Measurements from ENCODE around the gene TGFB1I1. TPM values are rescaled to one million over a fixed set of nuclear protein-coding genes. Genes with fewer than 3 reads are reported as not detected.
"Not testable (repeated sequence)": the region's sequence is repeated elsewhere in the genome, so short reads cannot be mapped to it uniquely, and the experiment has no call there.

TGFB1I1 gene
- polyA plus RNA-seq, 1 donor from 2014 or later, result 0.38 TPM

DNA sequence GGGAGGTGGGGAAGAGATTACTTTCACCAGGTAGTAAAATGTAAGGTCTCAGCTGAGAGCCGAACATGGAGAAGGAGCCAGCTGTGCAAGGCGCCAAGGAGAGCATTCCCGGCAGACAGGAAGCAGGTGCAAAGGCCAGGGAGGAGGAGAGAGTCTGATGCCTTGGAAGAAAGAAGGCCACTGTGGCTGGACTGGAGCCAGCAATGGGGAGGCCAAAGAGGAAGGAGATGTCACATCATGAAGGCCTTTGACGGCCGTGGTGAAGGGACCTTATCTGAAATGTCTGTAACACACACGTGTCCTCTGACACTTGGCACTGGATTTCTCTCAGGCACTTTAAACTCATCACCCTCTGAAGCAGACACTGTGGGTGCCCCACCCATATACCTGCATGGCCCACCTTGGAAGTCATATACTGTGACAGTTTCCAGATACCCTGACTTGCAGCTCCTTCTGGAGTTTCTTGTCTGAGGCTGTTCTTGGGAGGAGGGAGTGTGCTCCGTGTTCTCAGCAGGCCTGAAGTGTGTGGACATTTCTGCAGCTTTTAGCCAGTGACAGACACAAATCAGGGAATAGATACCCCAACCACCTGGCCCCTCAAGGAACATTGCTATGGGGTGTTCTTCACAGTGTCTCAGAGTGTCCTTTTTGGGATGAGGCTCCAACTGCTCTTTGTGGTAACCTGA lies 9.0 kb downstream of the TGFB1I1 start:
- H2AFZ ChIP-seq (ENCODE audit: low read depth, low read length), result no peak overlapping the region
- no peaks in the 10 kb centered on the region for H3K9me2 ChIP-seq (ENCODE audit: insufficient read depth, low read length)
- H4K20me1 ChIP-seq (ENCODE audit: insufficient read depth), result no peaks in the 10 kb centered on the region
- TF ChIP-seq, protein P1, sequence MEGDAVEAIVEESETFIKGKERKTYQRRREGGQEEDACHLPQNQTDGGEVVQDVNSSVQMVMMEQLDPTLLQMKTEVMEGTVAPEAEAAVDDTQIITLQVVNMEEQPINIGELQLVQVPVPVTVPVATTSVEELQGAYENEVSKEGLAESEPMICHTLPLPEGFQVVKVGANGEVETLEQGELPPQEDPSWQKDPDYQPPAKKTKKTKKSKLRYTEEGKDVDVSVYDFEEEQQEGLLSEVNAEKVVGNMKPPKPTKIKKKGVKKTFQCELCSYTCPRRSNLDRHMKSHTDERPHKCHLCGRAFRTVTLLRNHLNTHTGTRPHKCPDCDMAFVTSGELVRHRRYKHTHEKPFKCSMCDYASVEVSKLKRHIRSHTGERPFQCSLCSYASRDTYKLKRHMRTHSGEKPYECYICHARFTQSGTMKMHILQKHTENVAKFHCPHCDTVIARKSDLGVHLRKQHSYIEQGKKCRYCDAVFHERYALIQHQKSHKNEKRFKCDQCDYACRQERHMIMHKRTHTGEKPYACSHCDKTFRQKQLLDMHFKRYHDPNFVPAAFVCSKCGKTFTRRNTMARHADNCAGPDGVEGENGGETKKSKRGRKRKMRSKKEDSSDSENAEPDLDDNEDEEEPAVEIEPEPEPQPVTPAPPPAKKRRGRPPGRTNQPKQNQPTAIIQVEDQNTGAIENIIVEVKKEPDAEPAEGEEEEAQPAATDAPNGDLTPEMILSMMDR (IDR thresholded peaks at IDR 0.05; ENCODE audit: poor library complexity, severe bottlenecking), result no peak
- TF ChIP-seq MXI1 (conservative IDR thresholded peaks at IDR 0.05; ENCODE audit: poor library complexity, severe bottlenecking) (no peak), EP300 (conservative IDR thresholded peaks at IDR 0.05; ENCODE audit: poor library complexity, severe bottlenecking) (no peak), EZH2 (IDR thresholded peaks at IDR 0.05; ENCODE audit: borderline replicate concordance, insufficient read depth, low read length, poor library complexity, severe bottlenecking) (no peak)
- TF ChIP-seq, protein P2, sequence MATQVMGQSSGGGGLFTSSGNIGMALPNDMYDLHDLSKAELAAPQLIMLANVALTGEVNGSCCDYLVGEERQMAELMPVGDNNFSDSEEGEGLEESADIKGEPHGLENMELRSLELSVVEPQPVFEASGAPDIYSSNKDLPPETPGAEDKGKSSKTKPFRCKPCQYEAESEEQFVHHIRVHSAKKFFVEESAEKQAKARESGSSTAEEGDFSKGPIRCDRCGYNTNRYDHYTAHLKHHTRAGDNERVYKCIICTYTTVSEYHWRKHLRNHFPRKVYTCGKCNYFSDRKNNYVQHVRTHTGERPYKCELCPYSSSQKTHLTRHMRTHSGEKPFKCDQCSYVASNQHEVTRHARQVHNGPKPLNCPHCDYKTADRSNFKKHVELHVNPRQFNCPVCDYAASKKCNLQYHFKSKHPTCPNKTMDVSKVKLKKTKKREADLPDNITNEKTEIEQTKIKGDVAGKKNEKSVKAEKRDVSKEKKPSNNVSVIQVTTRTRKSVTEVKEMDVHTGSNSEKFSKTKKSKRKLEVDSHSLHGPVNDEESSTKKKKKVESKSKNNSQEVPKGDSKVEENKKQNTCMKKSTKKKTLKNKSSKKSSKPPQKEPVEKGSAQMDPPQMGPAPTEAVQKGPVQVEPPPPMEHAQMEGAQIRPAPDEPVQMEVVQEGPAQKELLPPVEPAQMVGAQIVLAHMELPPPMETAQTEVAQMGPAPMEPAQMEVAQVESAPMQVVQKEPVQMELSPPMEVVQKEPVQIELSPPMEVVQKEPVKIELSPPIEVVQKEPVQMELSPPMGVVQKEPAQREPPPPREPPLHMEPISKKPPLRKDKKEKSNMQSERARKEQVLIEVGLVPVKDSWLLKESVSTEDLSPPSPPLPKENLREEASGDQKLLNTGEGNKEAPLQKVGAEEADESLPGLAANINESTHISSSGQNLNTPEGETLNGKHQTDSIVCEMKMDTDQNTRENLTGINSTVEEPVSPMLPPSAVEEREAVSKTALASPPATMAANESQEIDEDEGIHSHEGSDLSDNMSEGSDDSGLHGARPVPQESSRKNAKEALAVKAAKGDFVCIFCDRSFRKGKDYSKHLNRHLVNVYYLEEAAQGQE (IDR thresholded peaks at IDR 0.05; ENCODE audit: borderline replicate concordance), result no peak
- H3K27me3 ChIP-seq (ENCODE audit: insufficient read depth, low read depth, low read length), result peaks cover 55% of the 10 kb centered on the region
- no peaks in the 10 kb centered on the region for H3F3A ChIP-seq (ENCODE audit: insufficient read depth, low read length, poor library complexity, severe bottlenecking)
- H3K4me2 ChIP-seq (ENCODE audit: low read length), result no peak overlapping the region
- H3K79me2 ChIP-seq (replicated peaks; ENCODE audit: insufficient read depth, low read length), result no peaks in the 10 kb centered on the region
- no peaks in the 10 kb centered on the region for H3K9me3 ChIP-seq (ENCODE audit: low read length)
- no peaks in the 10 kb centered on the region for H3K36me3 ChIP-seq (ENCODE audit: insufficient read depth, low read length)
- H3K9ac ChIP-seq (ENCODE audit: low read length), result no peak overlapping the region
- no peak overlapping the region for H3K4me3 ChIP-seq (ENCODE audit: low read length)
- H3K27ac ChIP-seq (ENCODE audit: low read length), result no peak overlapping the region

DNA sequence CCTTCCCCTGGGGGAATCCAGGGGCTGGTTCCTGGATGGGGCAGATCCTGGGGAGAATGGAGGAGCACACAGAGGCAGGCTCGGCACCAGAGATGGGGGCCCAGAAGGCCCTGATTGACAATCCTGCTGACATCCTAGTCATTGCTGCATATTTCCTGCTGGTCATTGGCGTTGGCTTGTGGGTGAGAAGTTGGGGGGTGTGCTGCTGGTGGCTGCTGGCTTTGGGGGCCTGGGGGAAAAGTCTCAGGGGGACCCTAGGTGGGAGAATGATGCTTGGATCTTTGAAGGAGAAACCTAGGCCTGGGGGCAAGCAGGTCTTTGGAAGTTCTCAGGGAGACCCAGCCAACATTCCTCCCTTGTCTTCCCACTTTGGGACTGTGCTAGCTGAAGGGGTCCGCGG lies 11.1 kb downstream of the TGFB1I1 start, which contains the start of gene SLC5A2:
TSS of gene SLC5A2 (plus strand) at position 43 of the 400 bp plus-strand sequence. CDS start at position 57, 14 bp downstream.
- H3K4me3 ChIP-seq (ENCODE audit: low read length), result no peak within 1 kb of the TSS
- TF ChIP-seq SMC3 (conservative IDR thresholded peaks at IDR 0.05; ENCODE audit: poor library complexity), result no peak
- TF ChIP-seq MXI1 (conservative IDR thresholded peaks at IDR 0.05; ENCODE audit: poor library complexity, severe bottlenecking), result no peak
- TF ChIP-seq POLR2AphosphoS5 (IDR thresholded peaks at IDR 0.05), result no peak
- no peak for TF ChIP-seq EZH2 (IDR thresholded peaks at IDR 0.05; ENCODE audit: borderline replicate concordance, insufficient read depth, low read length, poor library complexity, severe bottlenecking)
- no peak for TF ChIP-seq RAD21 (conservative IDR thresholded peaks at IDR 0.05)
- TF ChIP-seq, protein P2 (IDR thresholded peaks at IDR 0.05; ENCODE audit: borderline replicate concordance), result no peak
- TF ChIP-seq, protein P1 (IDR thresholded peaks at IDR 0.05; ENCODE audit: poor library complexity, severe bottlenecking), result no peak
- no peak for TF ChIP-seq EP300 (conservative IDR thresholded peaks at IDR 0.05; ENCODE audit: poor library complexity, severe bottlenecking)
- TF ChIP-seq TAF1 (IDR thresholded peaks at IDR 0.05; ENCODE audit: low read depth), result no peak
- peaks cover 56% of the 10 kb centered on the region for H3K27me3 ChIP-seq (ENCODE audit: insufficient read depth, low read depth, low read length)
- H3K27ac ChIP-seq (ENCODE audit: low read length), result no peak within 1 kb of the TSS
- no peak within 1 kb of the TSS for H2AFZ ChIP-seq (ENCODE audit: low read depth, low read length)
- H3K36me3 ChIP-seq (ENCODE audit: insufficient read depth, low read length), result no peaks in the 10 kb centered on the region
- no peaks in the 10 kb centered on the region for H3K9me2 ChIP-seq (ENCODE audit: insufficient read depth, low read length)
- H3K9ac ChIP-seq (ENCODE audit: low read length), result no peak within 1 kb of the TSS
- H3K9me3 ChIP-seq (ENCODE audit: low read length), result no peaks in the 10 kb centered on the region
- H3K79me2 ChIP-seq (replicated peaks; ENCODE audit: insufficient read depth, low read length), result no peaks in the 10 kb centered on the region
- H3K4me2 ChIP-seq (ENCODE audit: low read length), result no peak within 1 kb of the TSS
- no peaks in the 10 kb centered on the region for H3F3A ChIP-seq (ENCODE audit: insufficient read depth, low read length, poor library complexity, severe bottlenecking)
- no peaks in the 10 kb centered on the region for H4K20me1 ChIP-seq (ENCODE audit: insufficient read depth)

DNA sequence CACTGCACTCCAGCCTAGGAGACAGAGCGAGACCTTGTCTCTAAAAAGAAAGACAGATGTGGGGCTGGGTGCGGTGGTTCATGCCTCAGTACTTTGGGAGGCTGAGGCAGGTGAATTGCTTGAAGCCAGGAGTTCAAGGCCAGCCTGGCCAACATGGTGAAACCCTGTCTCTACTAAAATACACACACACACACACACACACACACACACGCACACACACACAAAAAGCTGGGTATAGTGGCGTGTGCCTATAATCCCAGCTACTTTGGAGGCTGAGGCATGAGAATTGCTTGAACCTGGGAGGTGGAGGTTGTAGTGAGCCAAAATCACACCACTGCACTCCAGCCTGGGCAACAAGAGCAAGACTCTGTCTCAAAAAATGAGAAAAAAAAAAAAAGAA lies 12.1 kb downstream of the TGFB1I1 start:
- H3K9me2 ChIP-seq (ENCODE audit: insufficient read depth, low read length); H3K36me3 ChIP-seq (ENCODE audit: insufficient read depth, low read length); H3F3A ChIP-seq (ENCODE audit: insufficient read depth, low read length, poor library complexity, severe bottlenecking); H3K4me3 ChIP-seq (ENCODE audit: low read length); H4K20me1 ChIP-seq (ENCODE audit: insufficient read depth); H3K4me2 ChIP-seq (ENCODE audit: low read length); H3K9ac ChIP-seq (ENCODE audit: low read length); H3K79me2 ChIP-seq (replicated peaks; ENCODE audit: insufficient read depth, low read length); H2AFZ ChIP-seq (ENCODE audit: low read depth, low read length); H3K9me3 ChIP-seq (ENCODE audit: low read length); H3K27ac ChIP-seq (ENCODE audit: low read length): not testable (repeated sequence)
- H3K27me3 ChIP-seq (ENCODE audit: insufficient read depth, low read depth, low read length), result peaks cover 54% of the 10 kb centered on the region
